Kidney (tissue), 14 donors: ENCODE measurements around the gene ACTRT2. TPM values are rescaled to one million over a fixed set of nuclear protein-coding genes. Genes with fewer than 3 reads are reported as not detected.

Experiments
- DNase-seq, 5 donors: peaks; one replicate each; pipeline ENCODE4 v3.0.0-alpha.2; 2013 to 2020
- FAIRE-seq: peaks from 2 replicates; lab custom pipeline; 2012; peaks lifted over from hg19 to GRCh38; lab: Jason Lieb, UNC
- H3K27ac ChIP-seq, 2 donors: one replicate each; pipeline ENCODE4 v1.7.0; 2013; ENCODE audit warnings: low read depth in 2 of 2, low read length in 2 of 2, inconsistent platforms in 1 of 2
- H3K27me3 ChIP-seq: one replicate; pipeline ENCODE4 v1.7.1; 2013; ENCODE audit warnings: low read length, inconsistent platforms; ENCODE audit not compliant: control insufficient read depth, insufficient read depth
- H3K36me3 ChIP-seq, 3 donors: one replicate each; pipeline versions ENCODE4 v1.7.0 to v1.7.1; 2013; ENCODE audit warnings: low read length in 3 of 3, control low read depth in 1 of 3, inconsistent platforms in 1 of 3; ENCODE audit not compliant: insufficient read depth in 3 of 3, control insufficient read depth in 2 of 3
- H3K4me1 ChIP-seq, 3 donors: one replicate each; pipeline versions ENCODE4 v1.7.0 to v1.7.1; 2013; ENCODE audit warnings: low read length in 3 of 3, inconsistent platforms in 1 of 3, low read depth in 1 of 3; ENCODE audit not compliant: control insufficient read depth in 2 of 3, insufficient read depth in 2 of 3
- H3K4me3 ChIP-seq, 3 donors: one replicate each; pipeline versions ENCODE4 v1.7.0 to v1.8.1; 2013; ENCODE audit warnings: low read length in 3 of 3, control low read depth in 1 of 3, inconsistent platforms in 1 of 3
- H3K9ac ChIP-seq, 3 donors: one replicate each; pipeline versions ENCODE4 v1.7.0 to v1.7.1; 2013; ENCODE audit warnings: low read length in 3 of 3, control low read depth in 1 of 3, inconsistent platforms in 1 of 3
- H3K9me3 ChIP-seq, 3 donors: one replicate each; pipeline versions ENCODE4 v1.7.0 to v1.7.1; 2013; ENCODE audit warnings: low read length in 3 of 3, control low read depth in 1 of 3, inconsistent platforms in 1 of 3; ENCODE audit not compliant: control insufficient read depth in 2 of 3, insufficient read depth in 1 of 3
- intact Hi-C: fragments of 100-400 bp; cut with DNase I; formaldehyde crosslinking; loops from one replicate; pipeline ENCODE4 v1.11.1; 2022
- polyA plus RNA-seq: library from polyadenylated mRNA; stranded (reverse); fragments of 350-450 nt; fragmentation: Illumina TruSeq; extraction: RNeasy Lipid Tissue Mini Kit (QIAGEN cat#74804); gene quantifications from one replicate; pipeline ENCODE4 v1.2.3, GENCODE V29; 2014; ENCODE audit warnings: low read depth, low replicate concordance; ENCODE audit not compliant: insufficient read depth
- total RNA-seq: library from RNA; stranded (reverse); fragmentation: NEBNext Ultra II Directional; extraction: Animal tissue kit (Norgen Biotek cat#: 25700); gene quantifications from one replicate; pipeline ENCODE4 v1.2.1, GENCODE V29; 2021
- TF ChIP-seq, protein P1 (sequence below): IDR thresholded peaks from 3 replicates; pipeline ENCODE4 v1.5.1; 2012; ENCODE audit warnings: mild to moderate bottlenecking, moderate library complexity, borderline replicate concordance; ENCODE audit not compliant: insufficient read depth; ENCODE audit errors: extremely low read depth
- donor health status: control.
- donor health status: control.
- donor health status: control.
- donor health status: control.
- donor health status: control.
- donor health status: DM: yes; HTN: yes; CAD: no.
- donor health status: Normal renal cell carcinoma (clear cell type).

ACTRT2 gene
- total and polyA plus RNA-seq, 2 donors from 2014 or later, result not detected

DNA sequence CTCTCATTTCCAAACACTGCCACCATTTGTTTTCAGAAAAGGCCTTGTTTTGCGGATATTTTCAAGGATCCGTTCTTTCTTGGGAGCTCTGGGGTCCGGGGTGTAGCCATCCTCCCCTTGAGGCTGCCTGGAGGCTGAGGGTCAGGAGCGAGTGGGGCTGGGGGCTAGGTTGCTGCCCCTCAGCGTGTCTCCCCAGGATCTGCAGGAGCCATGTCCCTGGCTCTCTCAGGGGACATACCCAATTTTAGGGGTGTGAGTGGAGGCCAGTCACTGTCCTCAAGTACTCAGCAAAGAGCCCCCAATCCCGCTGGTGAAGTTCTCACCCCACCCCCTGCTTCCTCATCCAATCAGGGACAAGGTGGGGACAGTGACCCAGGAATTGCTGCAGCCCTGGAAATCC, 32.7 kb downstream of the ACTRT2 start:
- Histone ChIP-seq H3K36me3 (no peaks in the 10 kb centered on the region), H3K4me1 (no peaks in the 10 kb centered on the region), H3K27me3 (peaks cover 2% of the 10 kb centered on the region), H3K9me3 (no peaks in the 10 kb centered on the region), H3K27ac (no peak overlapping the region), H3K4me3 (no peak overlapping the region), H3K9ac (no peak overlapping the region)
- FAIRE-seq, result no peak
- TF ChIP-seq, protein P1, sequence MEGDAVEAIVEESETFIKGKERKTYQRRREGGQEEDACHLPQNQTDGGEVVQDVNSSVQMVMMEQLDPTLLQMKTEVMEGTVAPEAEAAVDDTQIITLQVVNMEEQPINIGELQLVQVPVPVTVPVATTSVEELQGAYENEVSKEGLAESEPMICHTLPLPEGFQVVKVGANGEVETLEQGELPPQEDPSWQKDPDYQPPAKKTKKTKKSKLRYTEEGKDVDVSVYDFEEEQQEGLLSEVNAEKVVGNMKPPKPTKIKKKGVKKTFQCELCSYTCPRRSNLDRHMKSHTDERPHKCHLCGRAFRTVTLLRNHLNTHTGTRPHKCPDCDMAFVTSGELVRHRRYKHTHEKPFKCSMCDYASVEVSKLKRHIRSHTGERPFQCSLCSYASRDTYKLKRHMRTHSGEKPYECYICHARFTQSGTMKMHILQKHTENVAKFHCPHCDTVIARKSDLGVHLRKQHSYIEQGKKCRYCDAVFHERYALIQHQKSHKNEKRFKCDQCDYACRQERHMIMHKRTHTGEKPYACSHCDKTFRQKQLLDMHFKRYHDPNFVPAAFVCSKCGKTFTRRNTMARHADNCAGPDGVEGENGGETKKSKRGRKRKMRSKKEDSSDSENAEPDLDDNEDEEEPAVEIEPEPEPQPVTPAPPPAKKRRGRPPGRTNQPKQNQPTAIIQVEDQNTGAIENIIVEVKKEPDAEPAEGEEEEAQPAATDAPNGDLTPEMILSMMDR, result no peak
- intact Hi-C loops, result no loop called here
- peak in 1 of 5 donors; percentile 5 for DNase-seq

DNA sequence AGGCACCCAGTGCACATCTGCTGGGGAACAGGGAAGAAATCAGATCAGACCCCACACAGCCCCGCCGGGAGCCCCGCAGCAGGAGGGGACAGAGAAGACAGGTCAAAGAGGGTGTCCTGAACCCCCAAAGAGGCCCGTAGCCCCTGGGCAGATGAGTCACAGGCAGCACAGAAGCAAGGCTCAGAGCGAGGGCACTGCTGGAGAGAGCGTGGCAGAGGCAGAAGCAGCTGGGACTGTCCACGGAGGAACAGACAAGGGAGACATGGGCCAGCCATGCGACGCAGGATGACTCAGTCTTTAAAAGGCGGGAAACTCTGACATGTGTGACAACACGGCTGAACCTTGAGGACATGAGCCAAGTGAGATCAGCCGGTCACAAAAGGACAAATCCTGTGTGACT, 33.2 kb downstream of the ACTRT2 start:
- intact Hi-C loops, result no loop called here
- Histone ChIP-seq H3K4me1 (no peaks in the 10 kb centered on the region), H3K36me3 (no peaks in the 10 kb centered on the region), H3K27ac (no peak overlapping the region), H3K9me3 (no peaks in the 10 kb centered on the region), H3K9ac (no peak overlapping the region), H3K27me3 (peaks cover 2% of the 10 kb centered on the region), H3K4me3 (no peak overlapping the region)
- peak in 2 of 5 donors; percentile 23 to 36 for DNase-seq
- TF ChIP-seq, protein P1, result no peak
- FAIRE-seq, result no peak

DNA sequence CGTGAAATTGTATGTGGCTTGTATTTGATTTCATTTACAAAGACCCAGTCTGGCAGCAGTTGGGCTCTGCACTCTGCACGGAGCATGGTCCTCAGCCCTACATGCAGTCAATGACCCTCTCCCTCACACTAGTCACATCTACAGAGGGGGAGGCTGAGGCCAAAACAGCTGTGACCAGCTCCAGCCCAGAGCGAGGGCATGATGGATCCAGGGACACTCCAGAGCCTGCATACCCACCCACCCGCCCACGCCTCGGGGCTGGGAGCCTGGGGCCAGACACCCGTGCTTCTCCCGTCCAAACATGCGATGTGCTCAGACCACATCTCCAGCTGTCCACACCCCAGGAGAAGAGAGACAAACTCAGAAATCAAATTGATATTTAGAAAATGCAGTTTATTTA, 33.8 kb downstream of the ACTRT2 start:
- no peak overlapping the region for H3K27ac ChIP-seq
- H3K36me3 ChIP-seq, result no peaks in the 10 kb centered on the region
- H3K9ac ChIP-seq, result no peak overlapping the region
- peaks cover 2% of the 10 kb centered on the region for H3K27me3 ChIP-seq
- intact Hi-C loops, result no loop called here
- FAIRE-seq (no peak), DNase-seq (peak in 3 of 5 donors; percentile 4 to 38 (median 13))
- no peaks in the 10 kb centered on the region for H3K4me1 ChIP-seq
- TF ChIP-seq, protein P1, result no peak
- no peaks in the 10 kb centered on the region for H3K9me3 ChIP-seq
- H3K4me3 ChIP-seq, result no peak overlapping the region

DNA sequence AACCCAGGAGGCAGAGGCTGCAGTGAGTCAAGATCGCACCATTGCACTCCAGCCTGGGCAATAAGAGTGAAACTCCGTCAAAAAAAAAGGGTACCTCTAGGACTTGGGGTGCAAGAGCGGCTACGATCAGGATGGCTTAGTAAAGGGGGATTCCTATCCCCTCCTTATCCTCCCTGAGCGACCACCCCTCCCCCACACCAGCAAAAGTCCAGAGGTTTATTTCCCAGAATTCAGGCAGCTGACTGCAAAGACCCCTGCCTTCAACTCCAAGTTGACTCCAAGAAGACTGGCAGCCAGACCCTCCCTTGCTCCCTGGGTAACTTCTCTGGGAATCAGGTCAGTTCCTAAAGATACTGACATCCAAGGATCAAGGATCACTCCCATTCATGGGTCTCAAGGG, 35.4 kb downstream of the ACTRT2 start:
- Histone ChIP-seq H3K27ac (no peak overlapping the region), H3K36me3 (no peaks in the 10 kb centered on the region), H3K9me3 (no peaks in the 10 kb centered on the region), H3K9ac (no peak overlapping the region), H3K4me3 (no peak overlapping the region), H3K4me1 (no peaks in the 10 kb centered on the region), H3K27me3 (peaks cover 4% of the 10 kb centered on the region)
- peak in 2 of 5 donors; percentile 3 to 18 for DNase-seq
- TF ChIP-seq, protein P1, result no peak
- intact Hi-C loops, result no loop called here
- no peak for FAIRE-seq
